ENCODE results near the gene NRP1. TPM values are rescaled to one million over a fixed set of nuclear protein-coding genes. Genes with fewer than 3 reads are reported as not detected.

NRP1 gene
- total RNA-seq, 2 donors from 2014 or later, result 23.0 to 37.1 TPM

- H3K9me3 ChIP-seq, result no peaks in the 10 kb centered on the region
- no peak for TF ChIP-seq POLR2AphosphoS5 (IDR thresholded peaks at IDR 0.05)
- no peak for TF ChIP-seq POLR2A (IDR thresholded peaks at IDR 0.05)
- no peak for TF ChIP-seq CTCF (IDR thresholded peaks at IDR 0.05)
- no peak for DNase-seq (ENCODE audit: low spot score)
- WGBS, result 58% methylated on average over 4 of the region's 4 CpGs
- peaks cover 2% of the 10 kb centered on the region for H3K27me3 ChIP-seq (replicated peaks; ENCODE audit: insufficient read depth)
- intact Hi-C loops (cut with DNase I), result no loop called here
- no peak overlapping the region for H3K4me3 ChIP-seq
- no peak overlapping the region for H3K27ac ChIP-seq
- H3K4me1 ChIP-seq (replicated peaks), result no peaks in the 10 kb centered on the region
- no peaks in the 10 kb centered on the region for H3K36me3 ChIP-seq
Observed at GRCh38 chr10:33358016-33358415, 23.5 kb upstream of the NRP1 start.

GRCh38 chr10:33355274-33355673 lies 20.8 kb upstream of the NRP1 start:
- DNase-seq (ENCODE audit: low spot score), result no peak
- no peak for TF ChIP-seq CTCF (IDR thresholded peaks at IDR 0.05)
- no peak for TF ChIP-seq POLR2AphosphoS5 (IDR thresholded peaks at IDR 0.05)
- TF ChIP-seq POLR2A (IDR thresholded peaks at IDR 0.05), result no peak
- H3K9me3 ChIP-seq, result no peaks in the 10 kb centered on the region
- H3K4me3 ChIP-seq, result no peak overlapping the region
- H3K4me1 ChIP-seq (replicated peaks), result no peaks in the 10 kb centered on the region
- no peak overlapping the region for H3K27ac ChIP-seq
- intact Hi-C loops (cut with DNase I), result no loop called here
- H3K36me3 ChIP-seq, result no peaks in the 10 kb centered on the region
- H3K27me3 ChIP-seq (replicated peaks; ENCODE audit: insufficient read depth), result peaks cover 2% of the 10 kb centered on the region
- 84% methylated on average over 2 of the region's 2 CpGs for WGBS

DNA sequence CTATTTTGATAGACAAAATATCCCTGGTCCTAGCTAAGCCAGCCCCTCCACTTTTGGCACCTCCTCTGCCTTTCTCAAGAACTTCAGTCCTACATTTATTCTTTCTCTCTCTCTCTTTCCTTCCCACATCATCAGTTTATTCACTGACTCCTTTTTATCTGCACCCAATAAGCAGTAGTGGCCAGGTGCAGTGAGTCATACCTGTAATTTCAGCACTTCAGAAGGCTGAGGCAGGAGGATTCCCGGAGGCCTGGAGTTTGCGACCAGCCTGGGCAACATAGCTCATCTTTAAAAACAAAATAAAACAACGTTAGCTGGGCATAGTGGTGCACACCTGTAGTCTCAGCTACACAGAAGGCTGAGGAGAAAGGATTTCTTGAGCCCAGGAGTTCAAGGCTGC lies 19.4 kb upstream of the NRP1 start:
- intact Hi-C loops (cut with DNase I), result no loop called here
- WGBS, result 81% methylated on average over 3 of the region's 3 CpGs
- Histone ChIP-seq H3K9me3 (no peaks in the 10 kb centered on the region), H3K27me3 (replicated peaks; ENCODE audit: insufficient read depth) (peaks cover 2% of the 10 kb centered on the region), H3K36me3 (no peaks in the 10 kb centered on the region), H3K4me1 (replicated peaks) (no peaks in the 10 kb centered on the region), H3K4me3 (no peak overlapping the region), H3K27ac (no peak overlapping the region)
- DNase-seq (ENCODE audit: low spot score), result no peak
- TF ChIP-seq CTCF (IDR thresholded peaks at IDR 0.05) (no peak), POLR2AphosphoS5 (IDR thresholded peaks at IDR 0.05) (no peak), POLR2A (IDR thresholded peaks at IDR 0.05) (no peak)

DNA sequence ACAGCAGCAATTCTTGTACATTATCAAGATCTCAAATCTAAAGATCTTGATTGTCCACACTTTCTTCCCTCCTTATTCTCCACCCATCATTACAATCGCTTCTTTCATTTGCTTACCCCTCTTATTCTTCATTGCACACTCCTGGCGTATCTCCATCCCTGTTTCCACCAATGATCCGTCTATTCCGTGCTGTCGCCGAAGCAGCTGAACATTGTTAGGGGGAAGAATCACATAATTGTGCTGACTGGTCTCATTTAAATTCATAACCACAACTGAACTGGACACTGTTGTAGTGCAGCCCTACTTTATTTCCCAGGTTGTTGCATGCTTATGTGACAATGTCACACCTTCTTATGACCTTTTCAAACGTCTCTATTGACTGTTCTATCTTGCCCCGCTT lies 18.9 kb upstream of the NRP1 start:
- peaks cover 2% of the 10 kb centered on the region for H3K27me3 ChIP-seq (replicated peaks; ENCODE audit: insufficient read depth)
- H3K27ac ChIP-seq, result no peak overlapping the region
- H3K9me3 ChIP-seq, result no peaks in the 10 kb centered on the region
- 84% methylated on average over 8 of the region's 8 CpGs for WGBS
- no peaks in the 10 kb centered on the region for H3K4me1 ChIP-seq (replicated peaks)
- intact Hi-C loops (cut with DNase I), result no loop called here
- no peak overlapping the region for H3K4me3 ChIP-seq
- no peaks in the 10 kb centered on the region for H3K36me3 ChIP-seq
- no peak for TF ChIP-seq POLR2A (IDR thresholded peaks at IDR 0.05)
- no peak for TF ChIP-seq CTCF (IDR thresholded peaks at IDR 0.05)
- no peak for TF ChIP-seq POLR2AphosphoS5 (IDR thresholded peaks at IDR 0.05)
- DNase-seq (ENCODE audit: low spot score), result no peak

DNA sequence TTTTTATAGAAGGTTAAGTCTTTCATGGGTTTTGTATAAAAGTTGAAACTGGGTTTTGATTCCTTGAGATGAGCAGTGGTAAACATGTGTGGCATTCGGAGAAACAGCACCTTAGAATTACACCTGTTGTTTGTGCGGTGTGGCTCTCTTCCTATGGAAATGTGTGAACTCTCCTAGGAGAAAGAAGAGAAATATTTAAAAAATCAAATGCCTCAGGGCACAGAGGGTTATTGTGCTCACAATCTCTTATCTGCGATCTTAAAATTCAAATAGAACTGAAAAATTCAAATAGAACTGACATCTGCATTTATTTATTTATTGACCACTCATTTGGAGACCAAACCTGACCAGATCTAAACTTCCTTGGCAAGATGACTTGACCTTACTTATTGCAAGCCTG lies 18.1 kb upstream of the NRP1 start:
- no peaks in the 10 kb centered on the region for H3K4me1 ChIP-seq (replicated peaks)
- intact Hi-C loops (cut with DNase I), result no loop called here
- H3K27ac ChIP-seq, result no peak overlapping the region
- no peak for TF ChIP-seq POLR2AphosphoS5 (IDR thresholded peaks at IDR 0.05)
- no peak for TF ChIP-seq POLR2A (IDR thresholded peaks at IDR 0.05)
- TF ChIP-seq CTCF (IDR thresholded peaks at IDR 0.05), result no peak
- 86% methylated on average over 3 of the region's 3 CpGs for WGBS
- H3K27me3 ChIP-seq (replicated peaks; ENCODE audit: insufficient read depth), result peaks cover 2% of the 10 kb centered on the region
- no peaks in the 10 kb centered on the region for H3K36me3 ChIP-seq
- H3K9me3 ChIP-seq, result no peaks in the 10 kb centered on the region
- DNase-seq (ENCODE audit: low spot score), result no peak
- no peak overlapping the region for H3K4me3 ChIP-seq
